Esophagus muscularis mucosa (tissue), 4 donors: ENCODE results near the gene CCDC186. TPM values are rescaled to one million over a fixed set of nuclear protein-coding genes. Genes with fewer than 3 reads are reported as not detected.
A peak's percentile ranks its signal among the peaks of the same experiment; 100 is the strongest.

Experiments used
- DNase-seq: peaks from one replicate; pipeline ENCODE4 v3.0.0-alpha.2; 2017; ENCODE audit errors: extremely low spot score
- H3K27ac ChIP-seq, 4 donors: fragments of 200-600 bp; sonication (generic); replicated peaks in 1 of 4; 1 replicate in 3 of 4; 2 replicates in 1 of 4; pipeline ENCODE4 v1.5.1; 2016 to 2019; ENCODE audit warnings: mild to moderate bottlenecking in 1 of 4
- H3K27me3 ChIP-seq, 4 donors: fragments of 200-600 bp; sonication (generic); one replicate each; pipeline versions ENCODE4 v1.5.1 to v1.6.0; 2016 to 2019
- H3K36me3 ChIP-seq, 4 donors: fragments of 200-600 bp; sonication (generic); one replicate each; pipeline ENCODE4 v1.5.1; 2016 to 2019
- H3K4me1 ChIP-seq, 4 donors: fragments of 200-600 bp; sonication (generic); one replicate each; pipeline ENCODE4 v1.5.1; 2016 to 2019
- H3K4me3 ChIP-seq, 4 donors: fragments of 200-600 bp; sonication (generic); 1 replicate in 2 of 4; 2 replicates in 2 of 4; pipeline ENCODE4 v1.5.1; 2016 to 2019; ENCODE audit warnings: mild to moderate bottlenecking in 4 of 4, moderate library complexity in 1 of 4
- H3K9me3 ChIP-seq, 4 donors: fragments of 200-600 bp; sonication (generic); 1 replicate in 3 of 4; 2 replicates in 1 of 4; pipeline ENCODE4 v1.5.1; 2016 to 2019
- CTCF ChIP-seq, 3 experiments: fragments of 200-600 bp in 2 of 3; fragments of 450-650 bp in 1 of 3; sonication (generic) in 2 of 3; IDR thresholded peaks; one replicate each; pipeline ENCODE4 v1.5.1; 2017 to 2019; ENCODE audit warnings: antibody characterized with exemption in 3 of 3, mild to moderate bottlenecking in 2 of 3, moderate library complexity in 1 of 3
- EP300 ChIP-seq: sonication (generic); formaldehyde crosslinking; IDR thresholded peaks from one replicate; pipeline ENCODE4 v1.6.1; 2017; ENCODE audit warnings: antibody characterized with exemption
- POLR2A ChIP-seq: fragments of 450-650 bp; IDR thresholded peaks from one replicate; pipeline ENCODE4 v1.6.1; 2017; ENCODE audit warnings: antibody characterized with exemption, moderate library complexity, mild to moderate bottlenecking, low read depth
- POLR2AphosphoS5 ChIP-seq, 2 donors: sonication (generic); formaldehyde crosslinking; IDR thresholded peaks; one replicate each; pipeline ENCODE4 v1.6.1; 2017; ENCODE audit warnings: antibody characterized with exemption in 2 of 2
- WGBS: methylation state at CpG from one replicate; pipeline ENCODE4 v1.1.5; 2018; 5-methylcytosine and 5-hydroxymethylcytosine counted together
- intact Hi-C: fragments of 100-400 bp; cut with DNase I; formaldehyde crosslinking; loops from one replicate; pipeline ENCODE4 v1.15.1; 2023
- total RNA-seq, 4 donors: library from RNA; depleted of rRNA; stranded (reverse); fragments of >200 nt; gene quantifications; one replicate each; pipeline versions ENCODE4 v1.1.0 to v1.2.1, GENCODE V29; 2016

The CCDC186 gene
- total RNA-seq, 4 donors from 2014 or later, result 13.8 to 25.7 (median 20.9) TPM

- intact Hi-C loops, result loop anchor here (10.0 kb wide), 2 partner anchors 206 to 246 kb away; partner anchors contain the start of genes DCLRE1A and NHLRC2
- 7% methylated on average over 34 of the region's 47 CpGs for WGBS
- DNase-seq, result no peak
- Histone ChIP-seq H3K27ac (no peak overlapping the region), H3K9me3 (no peaks in the 10 kb centered on the region), H3K27me3 (no peaks in the 10 kb centered on the region), H3K4me3 (peak overlapping the region; percentile 45 to 60 (median 52)), H3K4me1 (peaks cover 4 to 22% (median 19%) of the 10 kb centered on the region in 4 donors), H3K36me3 (no peaks in the 10 kb centered on the region)
- no peak for TF ChIP-seq POLR2AphosphoS5 (IDR thresholded peaks at IDR 0.05)
- no peak for TF ChIP-seq CTCF (IDR thresholded peaks at IDR 0.05)
- no peak for TF ChIP-seq EP300
- no peak for TF ChIP-seq POLR2A
These were observed 72.9 kb downstream of the CCDC186 start for GRCh38 chr10:114100848-114101741.

- no peaks in the 10 kb centered on the region for H3K9me3 ChIP-seq
- H3K27ac ChIP-seq, result no peak overlapping the region
- H3K4me3 ChIP-seq, result no peak overlapping the region
- TF ChIP-seq CTCF (IDR thresholded peaks at IDR 0.05) (no peak), POLR2AphosphoS5 (IDR thresholded peaks at IDR 0.05) (no peak), EP300 (no peak), POLR2A (no peak)
- DNase-seq, result peak; percentile 57
- H3K36me3 ChIP-seq, result no peaks in the 10 kb centered on the region
- WGBS, result 76% methylated on average over 3 of the region's 3 CpGs
- peaks cover 4 to 16% (median 15%) of the 10 kb centered on the region in 4 donors for H3K4me1 ChIP-seq
- no peaks in the 10 kb centered on the region for H3K27me3 ChIP-seq
- intact Hi-C loops, result no loop called here
These were observed 77.1 kb downstream of the CCDC186 start for GRCh38 chr10:114096864-114097263.

GRCh38 chr10:114095559-114096337 lies 78.3 kb downstream of the CCDC186 start:
- no peak for TF ChIP-seq EP300
- TF ChIP-seq POLR2A, result no peak
- TF ChIP-seq CTCF (IDR thresholded peaks at IDR 0.05), result no peak
- no peak for TF ChIP-seq POLR2AphosphoS5 (IDR thresholded peaks at IDR 0.05)
- Histone ChIP-seq H3K27ac (no peak overlapping the region), H3K27me3 (no peaks in the 10 kb centered on the region), H3K9me3 (no peaks in the 10 kb centered on the region), H3K4me3 (no peak overlapping the region), H3K36me3 (no peaks in the 10 kb centered on the region), H3K4me1 (peaks cover 0 to 5% (median 4%) of the 10 kb centered on the region in 4 donors)
- intact Hi-C loops, result no loop called here
- 56% methylated on average over 13 of the region's 13 CpGs for WGBS
- no peak for DNase-seq

- Histone ChIP-seq H3K27me3 (no peaks in the 10 kb centered on the region), H3K4me1 (no peaks in the 10 kb centered on the region), H3K4me3 (no peak overlapping the region), H3K36me3 (no peaks in the 10 kb centered on the region), H3K9me3 (no peaks in the 10 kb centered on the region), H3K27ac (no peak overlapping the region)
- no peak for TF ChIP-seq EP300
- no peak for TF ChIP-seq POLR2AphosphoS5 (IDR thresholded peaks at IDR 0.05)
- no peak for TF ChIP-seq CTCF (IDR thresholded peaks at IDR 0.05)
- no peak for TF ChIP-seq POLR2A
- intact Hi-C loops, result no loop called here
- no peak for DNase-seq
- WGBS, result 89% methylated on average over 3 of the region's 3 CpGs
These were observed 79.2 kb downstream of the CCDC186 start for GRCh38 chr10:114094795-114095194.
